Stimulated activated CD8-positive, alpha-beta memory T cell treated with anti-CD3 and anti-CD28 coated beads, Interleukin-4, amount 100 ng/mL, for 4 hours (primary cell): ENCODE data around the gene JKAMP.
A peak's percentile ranks its signal among the peaks of the same experiment; 100 is the strongest.
"Not testable (repeated sequence)": the region's sequence is repeated elsewhere in the genome, so short reads cannot be mapped to it uniquely, and the experiment has no call there.

Experiments
- DNase-seq, 2 donors: peaks; one replicate each; pipeline ENCODE4 v3.0.0-alpha.2; 2020; ENCODE audit warnings: low read depth in 2 of 2, low spot score in 1 of 2

JKAMP gene

DNA sequence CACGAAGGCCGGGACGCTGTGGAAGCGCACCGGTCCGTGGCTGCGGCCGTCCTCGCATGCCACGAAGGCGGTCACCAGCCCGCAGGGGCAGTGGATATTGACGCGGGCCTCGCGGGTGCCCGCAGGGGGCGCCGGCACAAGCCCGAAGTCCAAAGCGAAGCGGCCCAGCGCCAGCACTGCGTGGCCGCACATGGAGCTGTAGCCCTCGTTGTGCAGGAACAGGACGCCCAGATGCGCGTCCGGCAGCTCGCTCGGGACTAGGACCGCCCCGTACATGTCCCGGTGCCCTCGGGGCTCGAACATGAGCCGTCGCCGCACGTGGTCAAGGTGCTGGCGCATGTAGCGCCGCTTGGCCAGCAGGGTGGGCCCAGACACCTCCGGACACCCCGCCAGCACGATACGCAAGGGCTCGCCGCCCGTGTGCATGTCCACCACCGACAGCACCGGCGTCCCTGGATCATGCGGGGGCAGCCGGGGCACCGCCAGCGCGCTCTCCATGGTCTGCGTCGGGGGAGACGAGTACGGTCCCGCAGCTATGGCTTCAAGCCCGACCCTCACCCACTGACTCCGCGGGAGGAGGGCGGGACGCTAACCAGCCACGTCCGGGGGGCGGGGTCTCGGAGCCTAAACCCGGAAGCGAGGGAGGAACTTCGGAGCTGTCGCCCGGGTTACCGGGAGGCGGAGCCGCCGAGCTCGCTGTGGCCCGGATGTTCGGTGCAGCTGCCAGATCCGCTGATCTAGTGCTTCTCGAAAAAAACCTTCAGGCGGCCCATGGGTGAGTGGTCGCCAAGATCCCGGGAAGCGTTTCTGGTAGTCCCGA lies at the start of gene JKAMP, which contains the start of gene L3HYPDH:
JKAMP (plus strand) TSS at position 699 of the 820 bp plus-strand sequence; CDS start at position 772, 73 bp downstream.
L3HYPDH (minus strand) TSS at position 590 of the 820 bp plus-strand sequence; CDS start at position 498, 92 bp downstream.
- DNase-seq = peak; percentile 96

- no peak for DNase-seq
These were observed 49.2 kb upstream of the JKAMP start for GRCh38 chr14:59435101-59435500.

DNA sequence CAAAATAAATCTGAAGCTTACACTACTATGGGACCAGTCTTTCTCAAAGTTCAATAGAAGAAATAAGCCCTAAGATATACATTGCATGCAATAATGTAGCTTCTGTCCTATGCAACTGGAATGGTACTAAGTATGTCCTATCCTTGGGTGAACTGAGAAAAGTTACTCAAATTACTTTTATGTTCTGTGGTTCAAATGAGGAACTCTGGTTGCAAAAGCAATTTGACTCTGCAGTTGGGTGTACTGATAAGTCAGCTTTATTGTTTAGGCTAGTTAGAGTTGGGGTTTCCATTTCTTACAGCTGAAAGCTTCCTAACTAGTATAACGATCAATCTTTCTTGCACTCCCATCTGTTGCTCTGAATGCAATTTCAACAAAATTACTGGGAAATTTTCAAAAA lies 48.3 kb upstream of the JKAMP start:
- DNase-seq = no peak

- no peak for DNase-seq
These were observed 46.1 kb upstream of the JKAMP start for GRCh38 chr14:59438195-59438647.

GRCh38 chr14:59439256-59439965 lies 44.9 kb upstream of the JKAMP start:
- DNase-seq = no peak

DNA sequence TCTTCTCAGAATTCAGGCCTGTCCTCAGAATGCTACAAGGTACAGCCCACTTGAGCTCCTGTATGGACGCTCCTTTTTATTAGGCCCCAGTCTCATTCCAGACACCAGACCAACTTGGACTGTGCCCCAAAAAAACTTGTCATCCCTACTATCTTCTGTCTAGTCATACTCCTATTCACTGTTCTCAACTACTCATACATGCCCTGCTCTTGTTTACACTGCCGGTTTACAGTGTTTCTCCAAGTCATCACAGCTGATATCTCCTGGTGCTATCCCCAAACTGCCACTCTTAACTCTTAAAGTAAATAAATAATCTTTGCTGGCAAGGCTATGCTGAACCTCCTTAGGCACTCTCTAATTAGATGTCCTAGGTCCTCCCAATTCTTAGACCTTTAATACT lies 35.6 kb upstream of the JKAMP start:
- not testable (repeated sequence) for DNase-seq

- no peak for DNase-seq
These were observed 33.6 kb upstream of the JKAMP start for GRCh38 chr14:59450716-59451115.

- no peak for DNase-seq
These were observed 32.5 kb upstream of the JKAMP start for GRCh38 chr14:59451849-59452248.

- no peak for DNase-seq
These were observed 30.2 kb upstream of the JKAMP start for GRCh38 chr14:59454139-59454538.

GRCh38 chr14:59455411-59455810 lies 28.9 kb upstream of the JKAMP start:
- no peak for DNase-seq

GRCh38 chr14:59458486-59458885 lies 25.8 kb upstream of the JKAMP start:
- DNase-seq = no peak

GRCh38 chr14:59460378-59460777 lies 23.9 kb upstream of the JKAMP start:
- no peak for DNase-seq

- DNase-seq = no peak
These were observed 22.4 kb upstream of the JKAMP start for GRCh38 chr14:59461891-59462290.

DNA sequence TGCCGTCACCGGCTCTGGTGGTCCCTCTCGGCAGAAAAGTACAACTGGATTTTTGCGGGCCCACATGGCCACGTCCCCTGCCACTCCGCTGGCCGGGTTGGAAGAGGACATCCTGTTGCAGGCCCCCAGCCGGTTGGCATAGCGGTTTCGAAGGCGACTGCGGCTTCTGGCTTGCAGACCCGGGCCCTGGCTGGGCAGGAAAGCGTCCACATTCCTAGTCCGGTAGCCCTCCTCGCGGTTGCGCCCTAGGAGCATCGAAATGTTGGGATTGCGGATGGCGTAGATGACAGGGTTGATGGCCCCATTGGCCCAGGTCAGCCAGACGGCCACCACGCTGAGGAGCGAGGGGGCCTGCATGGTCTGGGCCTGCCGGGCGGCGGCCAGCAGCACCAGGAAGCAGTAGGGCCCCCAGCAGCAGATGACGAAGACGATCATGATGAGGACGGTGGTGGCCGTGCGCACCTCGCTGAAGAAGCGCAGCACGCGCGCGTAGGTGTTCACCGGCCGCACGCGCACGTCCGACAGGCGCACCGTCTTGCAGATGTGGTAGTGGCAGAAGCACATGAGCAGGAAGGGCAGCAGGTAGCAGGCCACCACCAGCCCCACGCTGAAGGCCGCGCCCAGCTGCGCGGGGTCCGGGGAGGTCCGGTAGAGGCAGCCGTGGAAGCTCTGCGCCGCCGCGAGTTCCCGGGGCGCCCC lies 20.4 kb upstream of the JKAMP start:
- no peak for DNase-seq

DNA sequence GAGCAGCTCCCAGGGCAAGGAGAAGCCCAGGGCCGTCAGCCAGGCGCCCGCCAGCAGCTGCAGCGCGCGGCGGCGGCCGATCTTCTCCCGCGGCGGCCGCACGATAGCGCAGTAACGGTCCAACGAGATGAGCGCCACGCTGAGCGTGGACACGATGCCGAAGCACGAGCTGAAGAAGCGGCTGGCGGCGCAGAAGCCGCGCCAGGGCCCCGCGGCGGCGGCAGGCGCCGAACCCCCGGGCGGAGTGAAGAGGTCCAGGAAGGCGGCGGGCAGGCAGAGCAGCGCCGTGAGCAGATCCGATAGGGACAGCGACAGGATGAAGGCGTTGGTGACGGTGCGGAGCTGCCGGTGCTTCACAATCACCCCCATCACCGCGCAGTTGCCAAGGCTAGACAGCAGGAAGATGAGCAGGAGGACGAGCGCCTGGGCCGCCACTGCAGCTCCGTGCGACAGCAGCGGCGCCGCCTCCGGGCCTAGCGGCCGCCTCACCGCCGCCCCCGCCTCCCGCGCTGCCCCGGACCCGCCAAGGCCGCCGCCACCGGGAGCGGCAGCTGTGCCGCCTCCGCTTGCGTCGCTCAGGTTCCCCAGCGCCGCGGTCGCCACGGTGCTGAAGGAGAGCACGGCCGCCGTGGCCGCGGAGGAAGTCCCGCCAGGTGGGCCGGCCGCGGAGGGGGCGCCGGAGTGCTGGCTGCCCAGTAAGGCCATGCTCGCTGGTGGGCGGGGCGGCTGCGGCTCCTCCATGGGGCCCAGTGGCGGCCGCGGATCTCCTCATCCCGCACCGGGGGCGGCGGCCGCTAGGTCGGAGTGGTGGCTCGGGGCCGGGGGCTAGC lies 19.6 kb upstream of the JKAMP start:
- DNase-seq = peak in 1 of 2 donors; percentile 19

GRCh38 chr14:59465316-59466135 lies 18.8 kb upstream of the JKAMP start, which contains the start of gene GPR135:
TSS of gene GPR135 (minus strand) at chr14:59465380. CDS start at chr14:59465226, 154 bp downstream.
- DNase-seq = no peak

GRCh38 chr14:59474172-59474571 lies 10.1 kb upstream of the JKAMP start:
- DNase-seq = no peak

DNA sequence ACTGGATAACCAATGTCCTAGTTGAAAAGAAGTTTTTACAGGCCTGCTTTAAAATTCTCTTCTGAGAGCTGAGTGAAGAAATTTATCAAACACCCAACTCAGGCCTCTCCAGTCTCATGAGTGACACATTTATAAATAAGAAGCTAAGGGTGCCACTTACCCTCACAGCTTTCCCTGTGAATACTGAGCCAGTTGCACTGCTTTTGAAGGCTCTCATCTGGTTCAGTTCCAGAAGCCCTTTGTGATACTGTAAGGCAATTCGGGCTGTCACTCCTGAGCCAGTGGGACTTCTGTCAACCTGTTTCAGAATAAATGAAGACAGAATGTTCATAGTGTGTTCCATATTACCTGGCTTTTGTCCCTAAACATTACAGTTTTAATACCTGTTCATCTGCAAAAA lies 8.6 kb upstream of the JKAMP start:
- DNase-seq = no peak

GRCh38 chr14:59478540-59478939 lies 5.8 kb upstream of the JKAMP start:
- no peak for DNase-seq

DNA sequence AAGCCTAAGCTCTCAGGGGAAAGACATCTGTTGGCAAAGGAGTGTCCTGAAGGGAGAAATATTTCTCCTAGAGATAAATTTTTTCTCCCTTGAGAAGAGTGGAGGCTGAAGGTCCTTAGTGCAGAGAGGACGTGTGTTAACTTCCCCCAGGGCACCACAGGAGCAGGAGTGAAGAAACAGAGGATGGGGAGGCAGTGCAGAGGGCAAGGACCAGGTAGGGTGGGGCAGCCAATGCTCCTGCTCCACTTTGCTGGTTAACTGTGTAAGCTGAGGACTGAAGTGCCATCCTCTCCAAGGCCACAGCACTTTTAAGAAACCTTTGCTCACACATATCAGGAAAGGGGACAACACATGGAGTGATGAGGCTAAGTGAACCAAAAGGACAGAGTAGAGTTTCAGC lies 4.2 kb upstream of the JKAMP start:
- no peak for DNase-seq
